Adrenal gland (tissue), 12 donors: Measurements from ENCODE around the gene TCF4. TPM values are rescaled to one million over a fixed set of nuclear protein-coding genes. Genes with fewer than 3 reads are reported as not detected.

Experiments
- DNase-seq, 7 donors: peaks; one replicate each; pipeline ENCODE4 v3.0.0-alpha.2; 2019 to 2020
- H3K27ac ChIP-seq, 5 donors: fragments of 200-600 bp; sonication (generic) in 4 of 5; 1 replicate in 3 of 5; 2 replicates in 2 of 5; pipeline versions ENCODE4 v1.5.1 to v1.8.0; 2016 to 2020; ENCODE audit warnings: mild to moderate bottlenecking in 1 of 5
- H3K27me3 ChIP-seq: fragments of 200-600 bp; 2 replicates; pipeline ENCODE4 v1.8.0; 2021
- H3K36me3 ChIP-seq, 2 donors: fragments of 200-600 bp; replicated peaks in 1 of 2; 1 replicate in 1 of 2; 2 replicates in 1 of 2; pipeline versions ENCODE4 v1.5.1 to v1.8.0; 2018 to 2022
- H3K4me1 ChIP-seq, 2 donors: fragments of 200-600 bp; replicated peaks in 1 of 2; 1 replicate in 1 of 2; 2 replicates in 1 of 2; pipeline versions ENCODE4 v1.5.1 to v1.8.0; 2018 to 2021
- H3K4me3 ChIP-seq, 4 donors: fragments of 200-600 bp; sonication (generic) in 3 of 4; one replicate each; pipeline ENCODE4 v1.5.1; 2016 to 2018
- H3K9me3 ChIP-seq, 3 donors: fragments of 200-600 bp; sonication (generic) in 1 of 3; replicated peaks in 1 of 3; 1 replicate in 2 of 3; 2 replicates in 1 of 3; pipeline versions ENCODE4 v1.5.1 to v1.8.0; 2016 to 2021
- POLR2A ChIP-seq, 2 donors: fragments of 450-650 bp; IDR thresholded peaks; one replicate each; pipeline ENCODE4 v1.6.1; 2017; ENCODE audit warnings: antibody characterized with exemption in 2 of 2, mild to moderate bottlenecking in 2 of 2, moderate library complexity in 1 of 2
- WGBS, 4 donors: extraction: QIAGEN DNeasy Blood & Tissue Kit in 2 of 4; methylation state at CpG; one replicate each; pipeline versions ENCODE4 v1.1.5 to v1.1.7; 2013 to 2017; 5-methylcytosine and 5-hydroxymethylcytosine counted together
- intact Hi-C, 2 donors: fragments of 100-400 bp; cut with DNase I; formaldehyde crosslinking; loops; one replicate each; pipeline versions ENCODE4 v1.14.1 to v1.15.0; 2022 to 2023
- polyA plus RNA-seq, 3 donors: library from polyadenylated mRNA; stranded (reverse); fragments of 200-250 nt in 2 of 3; fragments of 350-450 nt in 1 of 3; fragmentation: Illumina TruSeq in 1 of 3; extraction: RNeasy Lipid Tissue Mini Kit (QIAGEN cat#74804) in 1 of 3; gene quantifications; one replicate each; pipeline ENCODE4 v1.2.3, GENCODE V29; 2013 to 2014
- total RNA-seq, 9 donors: library from RNA; depleted of rRNA in 4 of 9; stranded (reverse); fragments of >200 nt in 4 of 9; fragments of 120-200 nt in 1 of 9; fragmentation: NEBNext Ultra II Directional in 1 of 9; extraction: Animal tissue kit (Norgen Biotek cat#: 25700) in 1 of 9; gene quantifications; one replicate each; pipeline versions ENCODE4 v1.1.0 to v1.2.4, GENCODE V29; 2013 to 2023
- TF ChIP-seq, protein P1 (sequence below), 6 experiments: fragments of 450-650 bp in 4 of 6; fragments of 200-600 bp in 2 of 6; sonication (generic) in 1 of 6; IDR thresholded peaks; 1 replicate in 5 of 6; 2 replicates in 1 of 6; pipeline versions ENCODE4 v1.5.1 to v1.8.0; 2016 to 2021; ENCODE audit warnings: antibody characterized with exemption in 6 of 6, mild to moderate bottlenecking in 2 of 6, moderate library complexity in 1 of 6
- donor health status: healthy with polysubstance abuse.
- donor health status: Bipolar disorder and iron deficiency.
- donor health status: DM: yes; HTN: yes; CAD: no.
- donor health status: DM: no; HTN: no; CAD: no.
- donor health status: DM: no; HTN: no; CAD: no.
- donor health status: DM: yes; HTN: yes; CAD: no.

TCF4 gene
- total and polyA plus RNA-seq, 12 donors = 21.9 to 196 (median 112) TPM

DNA sequence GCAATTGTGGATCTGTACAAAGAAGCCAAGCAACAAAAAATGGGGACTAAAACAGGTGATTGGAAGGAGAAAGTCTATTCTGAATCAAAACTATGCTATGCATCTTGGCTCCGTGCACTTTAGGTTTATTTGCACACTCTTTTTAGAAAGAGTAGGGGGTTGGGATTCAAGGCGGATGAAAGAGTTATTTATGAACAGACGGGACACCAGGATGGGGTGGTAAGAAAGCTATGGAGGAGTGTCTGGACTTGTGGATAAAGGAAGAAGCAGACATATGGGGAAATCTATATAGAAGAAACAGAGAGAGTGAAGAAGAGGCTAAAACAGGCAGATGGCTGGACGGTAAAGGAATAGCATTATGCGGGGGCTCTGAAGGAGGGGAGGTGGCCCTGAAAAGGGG lies 57.8 kb downstream of the TCF4 start:
- Histone ChIP-seq H3K36me3 (no peaks in the 10 kb centered on the region), H3K9me3 (no peaks in the 10 kb centered on the region), H3K27me3 (no peaks in the 10 kb centered on the region), H3K4me1 (no peaks in the 10 kb centered on the region), H3K4me3 (no peak overlapping the region), H3K27ac (no peak overlapping the region)
- intact Hi-C loops = no loop called here
- DNase-seq = no peak
- 86 to 95% (median 92%) methylated on average over 5 of the region's 5 CpGs for WGBS, 4 donors
- no peak for TF ChIP-seq POLR2A (IDR thresholded peaks at IDR 0.05)
- TF ChIP-seq, protein P1, sequence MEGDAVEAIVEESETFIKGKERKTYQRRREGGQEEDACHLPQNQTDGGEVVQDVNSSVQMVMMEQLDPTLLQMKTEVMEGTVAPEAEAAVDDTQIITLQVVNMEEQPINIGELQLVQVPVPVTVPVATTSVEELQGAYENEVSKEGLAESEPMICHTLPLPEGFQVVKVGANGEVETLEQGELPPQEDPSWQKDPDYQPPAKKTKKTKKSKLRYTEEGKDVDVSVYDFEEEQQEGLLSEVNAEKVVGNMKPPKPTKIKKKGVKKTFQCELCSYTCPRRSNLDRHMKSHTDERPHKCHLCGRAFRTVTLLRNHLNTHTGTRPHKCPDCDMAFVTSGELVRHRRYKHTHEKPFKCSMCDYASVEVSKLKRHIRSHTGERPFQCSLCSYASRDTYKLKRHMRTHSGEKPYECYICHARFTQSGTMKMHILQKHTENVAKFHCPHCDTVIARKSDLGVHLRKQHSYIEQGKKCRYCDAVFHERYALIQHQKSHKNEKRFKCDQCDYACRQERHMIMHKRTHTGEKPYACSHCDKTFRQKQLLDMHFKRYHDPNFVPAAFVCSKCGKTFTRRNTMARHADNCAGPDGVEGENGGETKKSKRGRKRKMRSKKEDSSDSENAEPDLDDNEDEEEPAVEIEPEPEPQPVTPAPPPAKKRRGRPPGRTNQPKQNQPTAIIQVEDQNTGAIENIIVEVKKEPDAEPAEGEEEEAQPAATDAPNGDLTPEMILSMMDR (IDR thresholded peaks at IDR 0.05) = no peak

GRCh38 chr18:55529581-55529980 lies 58.4 kb downstream of the TCF4 start:
- intact Hi-C loops = no loop called here
- H3K4me1 ChIP-seq = no peaks in the 10 kb centered on the region
- H3K27ac ChIP-seq = no peak overlapping the region
- DNase-seq = no peak
- no peak overlapping the region for H3K4me3 ChIP-seq
- TF ChIP-seq, protein P1 (IDR thresholded peaks at IDR 0.05) = no peak
- no peak for TF ChIP-seq POLR2A (IDR thresholded peaks at IDR 0.05)
- 71 to 84% (median 80%) methylated on average over 4 of the region's 4 CpGs for WGBS, 4 donors
- no peaks in the 10 kb centered on the region for H3K27me3 ChIP-seq
- H3K36me3 ChIP-seq = no peaks in the 10 kb centered on the region
- H3K9me3 ChIP-seq = no peaks in the 10 kb centered on the region

DNA sequence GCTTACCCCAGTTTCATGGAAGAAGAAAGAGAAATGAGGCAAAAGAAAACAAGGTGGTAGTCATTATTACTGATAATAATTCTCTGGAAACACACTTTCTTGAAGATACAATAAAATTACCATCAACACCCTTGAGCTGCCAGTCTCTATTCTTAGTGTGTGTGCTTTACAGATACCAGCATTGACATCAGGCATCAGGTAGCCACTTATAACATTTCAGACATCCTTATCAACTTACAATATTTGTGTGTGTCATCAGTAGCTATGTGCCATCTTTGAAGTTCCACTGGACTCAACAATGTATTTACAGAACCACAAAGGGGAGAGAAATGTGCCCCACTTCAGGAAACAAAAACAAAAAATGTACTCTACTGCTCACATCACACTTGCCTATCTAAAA lies 62.1 kb downstream of the TCF4 start:
- DNase-seq = no peak
- H3K36me3 ChIP-seq = no peaks in the 10 kb centered on the region
- no peaks in the 10 kb centered on the region for H3K4me1 ChIP-seq
- intact Hi-C loops = no loop called here
- no peaks in the 10 kb centered on the region for H3K27me3 ChIP-seq
- no peak overlapping the region for H3K4me3 ChIP-seq
- no peak overlapping the region for H3K27ac ChIP-seq
- TF ChIP-seq POLR2A (IDR thresholded peaks at IDR 0.05) = no peak
- TF ChIP-seq, protein P1 (IDR thresholded peaks at IDR 0.05) = no peak
- no peaks in the 10 kb centered on the region for H3K9me3 ChIP-seq

DNA sequence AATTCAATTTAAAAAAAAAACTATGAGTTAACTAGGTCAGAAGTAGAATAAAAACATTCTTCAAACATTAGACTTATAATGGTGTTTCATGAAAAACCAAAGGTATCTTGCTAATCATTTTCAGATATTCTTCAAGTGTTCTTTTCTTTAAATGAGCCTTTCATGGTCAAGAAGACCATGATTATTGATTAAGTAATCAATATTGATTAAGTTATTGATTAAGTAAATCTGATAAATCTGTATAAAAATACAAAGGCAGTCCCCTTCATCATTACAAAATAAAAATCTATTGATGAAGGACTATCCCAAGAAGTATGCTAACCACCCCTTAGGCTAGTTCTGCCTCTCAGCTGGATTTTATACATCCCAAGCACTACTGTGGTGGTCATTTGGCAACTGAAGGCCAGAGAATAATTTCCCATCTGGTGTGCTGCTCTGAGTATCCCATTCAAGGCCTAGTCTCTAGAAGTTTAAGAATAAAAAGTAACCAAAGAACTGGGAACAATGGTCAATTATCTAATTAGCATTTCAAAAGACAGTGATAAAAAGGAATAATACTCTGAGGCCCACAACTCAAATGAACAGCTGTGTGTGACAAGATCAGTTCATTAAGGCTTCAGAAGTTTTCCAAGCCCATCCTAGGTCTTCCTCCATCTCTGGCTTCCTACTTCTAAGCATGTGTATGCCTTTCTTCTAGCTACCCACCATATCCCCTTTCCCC lies 63.5 kb downstream of the TCF4 start:
- no peak for DNase-seq
- intact Hi-C loops = no loop called here
- H3K27me3 ChIP-seq = no peaks in the 10 kb centered on the region

More for the DNA sequence above, 63.5 kb downstream of the TCF4 start:
- Histone ChIP-seq H3K36me3 (no peaks in the 10 kb centered on the region), H3K27ac (no peak overlapping the region), H3K4me3 (no peak overlapping the region), H3K9me3 (no peaks in the 10 kb centered on the region), H3K4me1 (no peaks in the 10 kb centered on the region)
- TF ChIP-seq, protein P1 (IDR thresholded peaks at IDR 0.05) = no peak
- no peak for TF ChIP-seq POLR2A (IDR thresholded peaks at IDR 0.05)
